ENCODE measurements around the gene IL36B. TPM values are rescaled to one million over a fixed set of nuclear protein-coding genes. Genes with fewer than 3 reads are reported as not detected.

IL36B gene
- total RNA-seq, 2 experiments from 2014 or later: not detected

GRCh38 chr2:113079131-113079530, 26.5 kb upstream of the IL36B start:
- no peak overlapping the region for H3K4me3 ChIP-seq (ENCODE audit: low read length)
- intact Hi-C loops (cut with DNase I, micrococcal nuclease): no loop called here
- H3K27ac ChIP-seq (ENCODE audit: low read depth in 1 of 2, low read length in 2 of 2): no peak overlapping the region
- no peaks in the 10 kb centered on the region for H3K36me3 Mint-ChIP-seq (ENCODE audit: low read depth)
- ChIA-PET CTCF (no interaction called here), POLR2A (no interaction called here)
- H3K9me3 ChIP-seq (ENCODE audit: control insufficient read depth in 1 of 2, insufficient read depth in 1 of 2, low read length in 2 of 2): no peaks in the 10 kb centered on the region
- H3K36me3 ChIP-seq (ENCODE audit: insufficient read depth, low read length): no peaks in the 10 kb centered on the region
- TF ChIP-seq CTCF (IDR thresholded peaks at IDR 0.05): no peak
- no peaks in the 10 kb centered on the region for H3K27me3 ChIP-seq (ENCODE audit: control insufficient read depth in 1 of 2, insufficient read depth in 2 of 2, low read length in 2 of 2)
- no peak overlapping the region for H3K27ac Mint-ChIP-seq
- no peaks in the 10 kb centered on the region for H3K27me3 Mint-ChIP-seq
- no peak overlapping the region for H3K4me3 Mint-ChIP-seq
- ATAC-seq (ENCODE audit: poor library complexity) (no peak), DNase-seq (no peak)
- peaks cover 8% of the 10 kb centered on the region for H3K4me1 ChIP-seq (ENCODE audit: insufficient read depth, low read length)
- H3K4me1 Mint-ChIP-seq (ENCODE audit: low read depth): peaks cover 8% of the 10 kb centered on the region
- H3K9me3 Mint-ChIP-seq: no peaks in the 10 kb centered on the region

- Histone ChIP-seq H3K4me1 (ENCODE audit: insufficient read depth, low read length) (peaks cover 8% of the 10 kb centered on the region), H3K27me3 (ENCODE audit: control insufficient read depth in 1 of 2, insufficient read depth in 2 of 2, low read length in 2 of 2) (no peaks in the 10 kb centered on the region), H3K36me3 (ENCODE audit: insufficient read depth, low read length) (no peaks in the 10 kb centered on the region), H3K4me3 (ENCODE audit: low read length) (no peak overlapping the region), H3K9me3 (ENCODE audit: control insufficient read depth in 1 of 2, insufficient read depth in 1 of 2, low read length in 2 of 2) (no peaks in the 10 kb centered on the region), H3K27ac (ENCODE audit: low read depth in 1 of 2, low read length in 2 of 2) (no peak overlapping the region)
- Mint-ChIP-seq H3K4me3 (no peak overlapping the region), H3K4me1 (ENCODE audit: low read depth) (peaks cover 8% of the 10 kb centered on the region), H3K36me3 (ENCODE audit: low read depth) (no peaks in the 10 kb centered on the region), H3K27ac (no peak overlapping the region), H3K27me3 (no peaks in the 10 kb centered on the region), H3K9me3 (no peaks in the 10 kb centered on the region)
- CTCF ChIA-PET: no interaction called here
- TF ChIP-seq CTCF (IDR thresholded peaks at IDR 0.05): no peak
- DNase-seq (no peak), ATAC-seq (ENCODE audit: poor library complexity) (no peak)
- intact Hi-C loops (cut with DNase I, micrococcal nuclease): no loop called here
- POLR2A ChIA-PET: no interaction called here
Observed at GRCh38 chr2:113078350-113078839, 25.7 kb upstream of the IL36B start.

- ATAC-seq (ENCODE audit: poor library complexity): no peak
- Mint-ChIP-seq H3K27me3 (no peaks in the 10 kb centered on the region), H3K4me3 (no peak overlapping the region), H3K4me1 (ENCODE audit: low read depth) (peaks cover 8% of the 10 kb centered on the region), H3K27ac (no peak overlapping the region), H3K9me3 (no peaks in the 10 kb centered on the region), H3K36me3 (ENCODE audit: low read depth) (no peaks in the 10 kb centered on the region)
- TF ChIP-seq CTCF (IDR thresholded peaks at IDR 0.05): no peak
- Histone ChIP-seq H3K27ac (ENCODE audit: low read depth in 1 of 2, low read length in 2 of 2) (no peak overlapping the region), H3K4me3 (ENCODE audit: low read length) (no peak overlapping the region), H3K36me3 (ENCODE audit: insufficient read depth, low read length) (no peaks in the 10 kb centered on the region), H3K9me3 (ENCODE audit: control insufficient read depth in 1 of 2, insufficient read depth in 1 of 2, low read length in 2 of 2) (no peaks in the 10 kb centered on the region), H3K27me3 (ENCODE audit: control insufficient read depth in 1 of 2, insufficient read depth in 2 of 2, low read length in 2 of 2) (no peaks in the 10 kb centered on the region), H3K4me1 (ENCODE audit: insufficient read depth, low read length) (peaks cover 8% of the 10 kb centered on the region)
- ChIA-PET POLR2A (no interaction called here), CTCF (no interaction called here)
- DNase-seq: no peak
- intact Hi-C loops (cut with DNase I, micrococcal nuclease): no loop called here
Observed at GRCh38 chr2:113077921-113078320, 25.3 kb upstream of the IL36B start.

Measured in CD4-positive, alpha-beta T cell (primary cell).